HG03045 (cell line): Measurements from ENCODE around the gene GPC6.

Experiments used
- ATAC-seq: cut with Tn5 transposase; IDR thresholded peaks from one replicate; pipeline ENCODE4 v1.9.1; 2021; ENCODE audit warnings: mild to moderate bottlenecking, moderate library complexity; ENCODE audit not compliant: unreplicated experiment

GPC6 gene

DNA sequence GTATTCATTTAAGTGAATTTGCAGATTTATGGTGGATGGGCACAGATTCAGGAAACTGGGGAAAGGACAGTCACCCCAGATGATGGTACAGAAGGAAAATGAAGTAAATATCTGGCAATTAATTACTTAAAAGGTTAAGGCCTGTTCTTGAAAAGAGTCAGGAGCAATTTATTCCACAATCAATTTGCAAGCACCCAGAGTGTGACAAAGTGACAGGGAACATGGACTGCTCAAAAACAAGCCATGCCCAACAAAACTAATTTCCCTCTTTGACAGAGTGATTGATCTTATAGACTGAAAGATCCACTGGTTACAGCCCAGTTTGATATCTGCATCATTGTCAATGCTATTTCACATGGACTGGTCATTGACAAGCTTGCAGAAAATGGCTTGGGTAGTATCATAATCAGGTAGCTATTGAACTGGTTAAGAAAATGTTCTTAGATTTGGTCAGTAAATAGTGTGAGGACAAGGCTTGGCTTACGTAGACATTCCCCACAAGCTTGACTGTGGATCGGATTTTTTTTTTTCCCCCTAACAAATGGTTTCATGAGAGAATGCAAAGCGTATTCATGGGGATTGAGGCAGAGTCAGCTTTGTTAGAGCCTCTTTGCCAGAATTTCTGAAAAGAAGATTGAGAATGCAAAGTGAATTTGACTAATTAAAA, 584.6 kb downstream of the GPC6 start:
- no peak for ATAC-seq

GRCh38 chr13:93811738-93812112, 585.1 kb downstream of the GPC6 start:
- ATAC-seq: no peak

- ATAC-seq: no peak
These were observed 588.1 kb downstream of the GPC6 start for GRCh38 chr13:93814658-93815057.

DNA sequence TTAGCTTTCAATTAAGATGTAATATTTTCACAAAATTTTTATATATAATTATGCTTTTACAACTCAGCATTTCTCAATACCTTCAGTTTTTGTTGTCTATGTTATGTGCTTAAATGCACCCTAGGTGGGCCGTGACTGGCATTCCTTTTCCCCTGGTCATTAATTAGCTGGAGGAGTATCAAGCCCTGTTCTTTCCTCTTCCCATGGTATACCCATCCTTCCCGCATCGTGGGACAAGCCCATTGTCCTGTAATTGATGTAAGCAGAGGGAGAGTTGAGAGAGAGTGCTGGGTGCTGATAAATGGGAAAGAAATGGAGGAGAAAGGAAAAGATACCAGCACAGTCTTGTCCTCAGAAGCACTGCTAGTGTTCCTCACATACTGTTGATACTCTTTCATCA, 591.7 kb downstream of the GPC6 start:
- ATAC-seq: no peak

DNA sequence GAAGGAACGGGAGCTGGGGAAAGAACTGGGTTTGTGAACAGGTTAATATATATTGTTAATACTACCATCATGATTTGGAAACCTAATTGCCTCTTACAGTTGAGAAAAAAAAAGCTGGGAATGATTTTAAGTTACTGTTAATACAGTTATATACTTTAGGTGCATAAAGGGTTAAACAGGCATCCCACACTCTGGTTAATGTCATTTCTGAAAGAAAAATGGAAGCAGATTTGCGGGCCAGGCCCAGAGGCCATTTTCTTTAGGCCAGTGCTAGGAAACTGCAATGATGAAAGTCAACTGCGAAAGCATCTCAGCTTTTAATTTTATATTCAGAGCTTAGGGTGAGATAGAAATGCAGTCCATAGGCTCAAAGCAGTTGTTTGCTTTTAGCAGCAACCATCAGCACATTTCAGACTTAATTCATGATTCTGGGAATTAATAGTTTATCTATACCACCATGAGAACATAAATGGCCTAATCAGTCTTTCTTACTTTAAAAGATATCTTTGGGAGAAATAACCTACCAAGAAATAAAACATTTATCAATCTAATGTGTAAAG, 592.8 kb downstream of the GPC6 start:
- no peak for ATAC-seq

- ATAC-seq: no peak
These were observed 597.7 kb downstream of the GPC6 start for GRCh38 chr13:93824286-93824685.

DNA sequence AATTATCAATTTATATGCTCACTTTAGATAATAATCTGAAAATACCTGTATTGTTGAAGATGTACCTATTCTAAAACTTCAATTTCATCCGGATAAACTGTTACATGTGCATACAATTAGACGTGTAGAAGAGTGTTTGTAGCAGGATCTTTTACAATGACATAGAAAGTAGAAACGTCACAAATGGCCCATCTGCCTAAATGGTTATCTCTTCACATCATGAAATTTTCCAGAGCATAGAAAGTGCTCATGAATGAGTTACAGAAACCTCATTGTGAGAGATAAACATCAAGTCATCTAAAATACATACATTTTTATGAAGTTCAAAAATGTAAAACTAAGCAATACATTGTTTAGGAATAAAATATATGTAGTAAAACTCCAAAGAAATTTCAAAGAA, 607.4 kb downstream of the GPC6 start:
- no peak for ATAC-seq

DNA sequence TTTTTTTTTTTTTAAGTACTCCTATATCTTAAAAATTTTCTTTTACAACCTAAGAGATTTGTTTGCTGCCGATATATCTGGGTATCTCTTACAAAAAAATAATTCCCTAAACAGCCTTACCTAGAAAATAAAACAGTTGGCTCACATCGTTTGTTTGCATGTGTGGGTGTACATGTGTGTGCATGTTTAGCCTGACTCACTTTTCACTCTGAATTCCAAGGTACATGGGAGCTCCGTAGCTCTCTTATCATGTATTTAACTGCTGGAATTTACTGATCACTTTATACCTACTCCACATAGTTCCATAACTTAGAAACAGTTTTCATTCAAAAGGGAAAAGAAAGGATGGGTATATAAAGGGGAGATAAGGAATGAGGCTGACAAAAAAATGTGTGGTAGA, 616.5 kb downstream of the GPC6 start:
- no peak for ATAC-seq

- ATAC-seq: no peak
These were observed 620.6 kb downstream of the GPC6 start for GRCh38 chr13:93847162-93847561.

GRCh38 chr13:93848247-93848646, 621.6 kb downstream of the GPC6 start:
- ATAC-seq: no peak

DNA sequence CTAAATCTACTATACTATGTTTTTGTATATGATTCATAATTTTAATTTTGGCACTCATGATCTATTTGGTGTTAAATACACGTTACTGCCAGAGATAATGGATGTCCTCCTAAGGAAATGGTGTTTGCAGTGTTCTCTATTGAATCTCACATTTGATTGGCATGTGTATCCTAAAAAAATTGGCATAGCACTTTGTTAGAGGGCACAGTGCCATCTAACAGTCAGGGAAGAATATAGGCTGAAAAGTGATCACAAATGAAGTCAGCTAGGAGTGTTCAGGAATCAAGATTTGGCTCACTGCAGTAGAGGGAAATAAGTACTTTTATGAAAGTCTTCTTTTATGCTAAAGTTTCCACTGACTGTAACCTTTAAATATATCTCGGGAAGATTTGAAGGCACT, 624.6 kb downstream of the GPC6 start:
- ATAC-seq: no peak

DNA sequence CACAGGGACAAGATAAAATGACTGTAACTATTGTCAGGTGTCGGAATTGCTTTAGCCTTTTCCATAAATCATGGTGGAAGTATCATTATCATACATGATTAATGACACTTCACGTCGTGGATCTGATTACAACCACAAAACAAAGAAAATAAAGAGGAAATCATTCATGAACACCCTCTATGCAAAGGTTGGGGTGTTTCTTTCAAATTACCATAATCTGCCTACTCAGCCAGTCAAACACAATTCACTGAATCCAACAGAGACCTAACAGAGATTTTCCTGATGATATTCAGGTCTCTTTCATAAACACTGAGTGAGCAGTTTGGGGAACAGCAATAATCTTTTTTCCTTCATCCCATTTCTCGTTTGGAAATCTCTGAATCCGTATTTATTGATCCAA, 627.3 kb downstream of the GPC6 start:
- no peak for ATAC-seq

DNA sequence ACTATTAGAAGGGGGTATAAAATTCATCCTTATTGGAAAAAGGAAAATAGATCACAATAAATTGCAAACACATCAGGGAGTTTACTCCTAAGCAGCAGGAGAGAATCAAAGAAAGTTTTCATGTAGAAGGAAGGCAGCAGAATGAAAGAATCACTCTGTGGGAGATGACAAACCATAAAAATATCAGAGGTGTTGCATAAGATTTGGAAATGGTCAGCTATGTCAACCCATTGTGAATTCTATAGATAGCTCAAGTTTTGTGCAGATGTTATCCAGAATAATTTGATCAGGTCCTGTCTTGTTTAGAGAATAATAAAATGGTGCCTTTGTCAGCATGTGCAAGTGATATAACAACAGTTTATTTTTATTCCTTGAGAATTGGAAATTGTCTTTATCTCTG, 630.5 kb downstream of the GPC6 start:
- ATAC-seq: no peak

GRCh38 chr13:93859716-93860115, 633.1 kb downstream of the GPC6 start:
- ATAC-seq: no peak

GRCh38 chr13:93861818-93862217, 635.2 kb downstream of the GPC6 start:
- ATAC-seq: no peak

DNA sequence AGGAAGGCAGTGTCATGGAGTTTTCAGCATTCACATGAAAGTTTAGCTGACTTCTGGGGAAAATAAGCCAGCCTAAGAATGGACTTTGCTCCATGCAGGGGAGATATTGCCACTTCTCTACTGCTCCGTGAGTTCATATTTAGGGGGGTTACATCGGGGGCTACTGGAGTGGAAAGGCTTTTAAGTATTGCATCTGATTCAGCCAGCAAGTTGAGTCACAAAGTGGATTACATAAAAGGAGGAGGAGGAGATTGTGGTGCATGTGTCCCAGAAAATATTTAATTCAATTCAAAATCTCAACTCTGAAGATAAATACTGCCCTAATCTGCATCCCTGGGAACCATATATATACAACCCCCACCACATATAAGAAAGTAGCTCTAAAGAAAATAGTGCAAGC, 635.7 kb downstream of the GPC6 start:
- ATAC-seq: no peak

DNA sequence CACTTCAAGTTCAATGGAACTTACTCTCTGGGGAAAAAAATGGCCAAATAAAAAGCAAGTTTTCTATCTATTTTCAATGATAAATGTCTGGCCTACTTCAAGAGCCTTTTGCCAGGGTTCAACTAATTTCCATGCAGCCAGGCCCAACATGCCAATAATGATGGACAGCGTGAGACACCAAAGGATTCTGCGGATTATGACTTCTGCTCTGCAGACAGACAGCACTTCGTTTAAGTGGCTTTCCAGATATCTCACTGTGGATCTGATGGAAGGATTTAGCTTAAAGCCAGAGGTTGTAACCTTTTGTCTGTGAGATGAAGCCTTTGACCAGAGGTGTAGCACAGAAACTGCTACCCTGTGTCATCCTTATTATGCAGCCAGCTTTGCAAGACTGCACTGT, 638.6 kb downstream of the GPC6 start:
- ATAC-seq: no peak

DNA sequence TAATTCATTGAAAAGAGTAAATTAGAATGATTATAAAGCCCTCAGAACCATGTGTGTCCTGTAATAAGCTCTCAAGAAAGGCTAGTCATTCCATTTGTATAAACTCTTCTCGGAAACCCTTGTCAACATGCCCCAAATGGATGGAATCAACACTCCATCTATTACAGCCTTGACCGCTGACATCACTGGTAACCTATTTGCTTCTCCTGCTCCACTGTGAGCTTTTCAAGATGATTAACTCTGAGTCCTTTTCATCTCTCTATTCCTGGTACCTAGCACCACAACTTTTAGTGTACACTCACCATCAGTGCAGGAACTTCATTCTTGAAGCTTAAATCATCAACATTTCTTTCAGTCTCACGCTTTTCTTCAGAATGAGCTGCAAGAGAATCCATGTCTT, 640.9 kb downstream of the GPC6 start:
- ATAC-seq: no peak

GRCh38 chr13:93872376-93872775, 645.8 kb downstream of the GPC6 start:
- ATAC-seq: no peak

- ATAC-seq: no peak
These were observed 646.3 kb downstream of the GPC6 start for GRCh38 chr13:93872786-93873347.

DNA sequence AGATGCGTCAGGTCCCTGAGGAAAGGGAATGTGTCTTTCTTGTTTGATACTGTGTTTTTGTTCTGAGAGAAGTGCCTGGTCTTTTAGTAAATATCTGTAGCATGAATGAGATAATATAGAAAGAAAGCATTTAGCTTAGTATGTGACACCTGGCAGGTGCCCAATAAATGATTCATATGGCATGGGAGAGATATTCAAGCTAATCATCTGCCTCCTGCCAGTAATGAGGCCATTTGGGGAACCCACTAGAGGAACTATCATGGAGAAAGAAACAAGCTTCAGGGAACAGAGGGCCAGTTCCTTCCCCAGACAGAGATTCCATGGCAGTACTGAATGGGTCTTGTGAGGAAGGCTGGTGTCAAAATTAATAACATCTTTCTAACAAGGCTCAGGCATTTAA, 648.9 kb downstream of the GPC6 start:
- no peak for ATAC-seq

DNA sequence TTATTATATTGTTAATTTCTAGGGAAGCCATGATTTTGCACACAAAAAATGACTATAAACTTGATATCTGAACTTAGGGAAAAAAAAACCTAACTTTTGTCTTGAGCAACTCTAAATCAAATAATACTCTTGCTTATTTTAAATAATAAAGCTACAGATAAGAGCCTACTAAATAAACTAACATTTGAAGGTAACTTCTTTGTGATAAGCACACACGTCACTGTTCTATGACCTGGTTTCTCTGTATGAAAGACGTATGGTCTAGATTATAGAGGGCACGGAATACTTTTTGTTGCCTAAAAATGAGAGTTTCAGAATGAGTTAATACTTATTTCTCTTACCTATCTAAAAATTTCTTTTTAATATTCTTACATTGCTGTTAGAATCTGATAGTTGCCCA, 649.6 kb downstream of the GPC6 start:
- no peak for ATAC-seq

- ATAC-seq: no peak
These were observed 652.1 kb downstream of the GPC6 start for GRCh38 chr13:93878675-93879074.
